Neural progenitor cell (in vitro differentiated cells): ENCODE measurements around the gene E4F1. TPM values are rescaled to one million over a fixed set of nuclear protein-coding genes. Genes with fewer than 3 reads are reported as not detected.

Experiments used
- DNase-seq: peaks from one replicate; pipeline ENCODE4 v3.0.0-alpha.2; 2016; ENCODE audit warnings: low spot score
- H2AFZ ChIP-seq: fragments of 200-600 bp; sonication (generic); replicated peaks from 2 replicates; pipeline ENCODE4 v1.6.1; 2016; ENCODE audit warnings: antibody characterized with exemption
- H3F3A ChIP-seq: fragments of 200-600 bp; sonication (generic); 2 replicates; pipeline ENCODE4 v1.6.1; 2016; ENCODE audit warnings: antibody characterized with exemption, low read depth
- H3K27ac ChIP-seq: fragments of 200-600 bp; sonication (generic); 2 replicates; pipeline ENCODE4 v1.5.1; 2016; ENCODE audit warnings: mild to moderate bottlenecking
- H3K27me3 ChIP-seq: fragments of 200-600 bp; sonication (generic); 2 replicates; pipeline ENCODE4 v1.6.1; 2016; ENCODE audit warnings: mild to moderate bottlenecking, moderate library complexity
- H3K36me3 ChIP-seq: fragments of 200-600 bp; sonication (generic); 2 replicates; pipeline ENCODE4 v1.5.1; 2016
- H3K4me1 ChIP-seq: fragments of 200-600 bp; sonication (generic); 2 replicates; pipeline ENCODE4 v1.6.1; 2016; ENCODE audit warnings: mixed run types
- H3K4me2 ChIP-seq: fragments of 200-600 bp; sonication (generic); 2 replicates; pipeline ENCODE4 v1.6.1; 2016
- H3K4me3 ChIP-seq: fragments of 200-600 bp; sonication (generic); 2 replicates; pipeline ENCODE4 v1.5.1; 2016
- H3K79me2 ChIP-seq: fragments of 200-600 bp; sonication (generic); 2 replicates; pipeline ENCODE4 v1.6.1; 2016; ENCODE audit warnings: low read depth
- H3K9ac ChIP-seq: fragments of 200-600 bp; sonication (generic); 2 replicates; pipeline ENCODE4 v1.6.1; 2016
- H3K9me3 ChIP-seq: fragments of 200-600 bp; sonication (generic); 2 replicates; pipeline ENCODE4 v1.5.1; 2016; ENCODE audit warnings: low read depth
- H4K20me1 ChIP-seq: fragments of 200-600 bp; sonication (generic); 2 replicates; pipeline ENCODE4 v1.6.1; 2016; ENCODE audit warnings: low read depth
- H3K27ac Mint-ChIP-seq: 3 replicates; pipeline ENCODE4 v1.8.0; 2021; ENCODE audit warnings: mixed read lengths
- H3K27me3 Mint-ChIP-seq: 2 replicates; pipeline ENCODE4 v1.8.0; 2022; ENCODE audit warnings: low read depth, mild to moderate bottlenecking, inconsistent platforms, moderate library complexity, mixed read lengths; ENCODE audit not compliant: insufficient read depth
- H3K36me3 Mint-ChIP-seq: 3 replicates; pipeline ENCODE4 v1.8.0; 2021; ENCODE audit warnings: mixed read lengths
- H3K4me1 Mint-ChIP-seq: 3 replicates; pipeline ENCODE4 v1.8.0; 2021; ENCODE audit warnings: mixed read lengths
- H3K4me3 Mint-ChIP-seq: 3 replicates; pipeline ENCODE4 v1.8.0; 2021; ENCODE audit warnings: mild to moderate bottlenecking, moderate library complexity, mixed read lengths
- H3K9me3 Mint-ChIP-seq: 3 replicates; pipeline ENCODE4 v1.8.0; 2020; ENCODE audit warnings: mixed read lengths
- EZH2 ChIP-seq: fragments of 200-600 bp; sonication (generic); IDR thresholded peaks from 2 replicates; pipeline ENCODE4 v1.6.1; 2017; ENCODE audit warnings: antibody characterized with exemption, mild to moderate bottlenecking, moderate library complexity
- EZH2phosphoT487 ChIP-seq: fragments of 200-600 bp; sonication (generic); IDR thresholded peaks from 2 replicates; pipeline ENCODE4 v1.6.1; 2017; ENCODE audit warnings: antibody characterized with exemption
- total RNA-seq: library from RNA; depleted of rRNA; stranded (reverse); fragments of >200 nt; gene quantifications from 2 replicates; pipeline ENCODE4 v1.2.3, GENCODE V29; 2015; ENCODE audit warnings: low replicate concordance
- TF ChIP-seq, protein P1 (sequence below): fragments of 200-600 bp; sonication (generic); IDR thresholded peaks from 2 replicates; pipeline ENCODE4 v1.5.1; 2017; ENCODE audit warnings: antibody characterized with exemption, mild to moderate bottlenecking

E4F1 gene
- total RNA-seq, 1 donor from 2014 or later, result 7.4 TPM

DNA sequence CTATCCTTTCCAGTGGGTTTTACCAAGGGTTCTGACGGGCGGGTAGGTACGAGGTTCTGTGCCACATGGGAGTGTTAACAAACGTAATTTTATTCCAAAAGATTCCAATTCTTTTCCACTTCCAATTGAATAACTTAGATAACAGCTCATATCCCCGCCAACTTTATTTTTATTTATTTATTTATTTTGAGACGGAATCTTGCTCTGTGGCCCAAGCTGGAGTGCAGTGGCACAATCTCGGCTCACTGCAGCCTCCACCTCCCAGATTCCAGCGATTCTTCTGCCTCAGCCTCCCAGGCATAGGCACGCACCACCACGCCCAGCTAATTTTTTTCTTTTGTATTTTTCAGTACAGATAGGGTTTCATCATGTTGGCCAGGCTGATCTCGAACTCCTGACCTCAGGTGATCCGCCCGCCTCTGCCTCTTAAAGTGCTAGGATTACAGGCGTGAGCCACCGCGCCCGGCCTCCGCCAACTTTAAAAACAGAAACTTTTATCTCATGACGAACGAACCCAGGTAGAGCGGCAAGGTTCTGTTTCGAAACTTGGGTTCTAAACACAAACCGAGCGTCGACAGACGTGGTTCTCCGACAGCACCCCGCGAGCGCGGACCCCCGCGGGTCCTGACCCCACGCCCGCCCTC lies 27.4 kb downstream of the E4F1 start:
- Mint-ChIP-seq H3K36me3 (peaks cover 15% of the 10 kb centered on the region), H3K4me1 (peaks cover 9% of the 10 kb centered on the region), H3K27ac (peak overlapping the region; percentile 51), H3K27me3 (peaks cover 2% of the 10 kb centered on the region), H3K9me3 (no peaks in the 10 kb centered on the region), H3K4me3 (peak overlapping the region; percentile 92)
- Histone ChIP-seq H3K4me2 (peak overlapping the region; percentile 79), H3K27me3 (no peaks in the 10 kb centered on the region), H4K20me1 (peaks cover 34% of the 10 kb centered on the region), H3K27ac (no peak overlapping the region), H3K9ac (peak overlapping the region; percentile 53), H3K4me3 (peak overlapping the region; percentile 69), H3F3A (peaks cover 42% of the 10 kb centered on the region), H3K36me3 (no peaks in the 10 kb centered on the region), H3K79me2 (peaks cover 42% of the 10 kb centered on the region), H3K9me3 (no peaks in the 10 kb centered on the region), H2AFZ (peak overlapping the region; percentile 56), H3K4me1 (peaks cover 9% of the 10 kb centered on the region)
- no peak for DNase-seq
- TF ChIP-seq, protein P1, sequence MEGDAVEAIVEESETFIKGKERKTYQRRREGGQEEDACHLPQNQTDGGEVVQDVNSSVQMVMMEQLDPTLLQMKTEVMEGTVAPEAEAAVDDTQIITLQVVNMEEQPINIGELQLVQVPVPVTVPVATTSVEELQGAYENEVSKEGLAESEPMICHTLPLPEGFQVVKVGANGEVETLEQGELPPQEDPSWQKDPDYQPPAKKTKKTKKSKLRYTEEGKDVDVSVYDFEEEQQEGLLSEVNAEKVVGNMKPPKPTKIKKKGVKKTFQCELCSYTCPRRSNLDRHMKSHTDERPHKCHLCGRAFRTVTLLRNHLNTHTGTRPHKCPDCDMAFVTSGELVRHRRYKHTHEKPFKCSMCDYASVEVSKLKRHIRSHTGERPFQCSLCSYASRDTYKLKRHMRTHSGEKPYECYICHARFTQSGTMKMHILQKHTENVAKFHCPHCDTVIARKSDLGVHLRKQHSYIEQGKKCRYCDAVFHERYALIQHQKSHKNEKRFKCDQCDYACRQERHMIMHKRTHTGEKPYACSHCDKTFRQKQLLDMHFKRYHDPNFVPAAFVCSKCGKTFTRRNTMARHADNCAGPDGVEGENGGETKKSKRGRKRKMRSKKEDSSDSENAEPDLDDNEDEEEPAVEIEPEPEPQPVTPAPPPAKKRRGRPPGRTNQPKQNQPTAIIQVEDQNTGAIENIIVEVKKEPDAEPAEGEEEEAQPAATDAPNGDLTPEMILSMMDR, result no peak
- TF ChIP-seq EZH2 (no peak), EZH2phosphoT487 (no peak)

DNA sequence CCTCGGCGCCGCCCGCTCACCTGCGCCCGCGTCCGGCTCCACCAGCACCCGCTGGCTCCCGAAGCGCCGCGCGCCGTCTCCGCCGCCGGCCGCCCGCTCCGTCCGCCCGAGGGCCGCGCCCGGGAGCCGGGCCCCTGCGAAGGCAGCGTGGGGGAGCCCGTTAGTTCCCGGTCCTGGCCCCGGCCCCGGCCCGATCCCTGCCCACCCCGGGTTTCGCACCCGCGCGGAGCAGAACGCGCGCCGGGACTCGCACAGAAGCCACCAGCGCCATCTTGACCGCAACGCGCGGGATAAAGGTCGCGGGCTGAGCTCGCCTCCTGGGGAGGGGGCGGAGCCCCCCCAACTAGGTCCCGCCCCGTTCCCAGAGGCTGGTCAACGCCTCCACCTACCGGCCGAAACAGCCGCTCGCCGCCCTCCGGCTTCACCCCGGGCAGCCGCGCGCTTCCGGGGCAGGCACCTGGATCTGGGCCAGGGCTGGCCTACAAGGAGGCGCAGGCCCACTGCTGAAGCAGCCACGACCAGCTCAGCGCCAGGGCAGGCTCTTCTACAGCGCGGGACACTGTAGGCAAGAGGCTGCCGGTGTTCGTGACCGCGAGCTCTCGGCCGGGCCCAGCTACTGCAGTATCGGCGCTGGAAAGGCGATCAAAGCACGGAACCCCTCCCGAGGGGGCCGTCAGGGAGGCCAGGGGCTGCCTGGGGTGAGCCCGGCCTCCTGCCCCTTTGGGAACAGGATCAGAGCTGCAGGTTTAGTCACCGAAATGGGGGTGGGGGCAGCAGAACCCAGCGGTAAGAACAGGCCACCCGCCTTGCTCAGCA lies 28.1 kb downstream of the E4F1 start, which contains the start of gene ECI1:
Gene ECI1 (minus strand): TSS at position 292 of the 816 bp plus-strand sequence. CDS start 21 bp downstream, at position 271.
- peak; percentile 96 for DNase-seq
- peak within 1 kb of the TSS; percentile 56 for H2AFZ ChIP-seq

DNA sequence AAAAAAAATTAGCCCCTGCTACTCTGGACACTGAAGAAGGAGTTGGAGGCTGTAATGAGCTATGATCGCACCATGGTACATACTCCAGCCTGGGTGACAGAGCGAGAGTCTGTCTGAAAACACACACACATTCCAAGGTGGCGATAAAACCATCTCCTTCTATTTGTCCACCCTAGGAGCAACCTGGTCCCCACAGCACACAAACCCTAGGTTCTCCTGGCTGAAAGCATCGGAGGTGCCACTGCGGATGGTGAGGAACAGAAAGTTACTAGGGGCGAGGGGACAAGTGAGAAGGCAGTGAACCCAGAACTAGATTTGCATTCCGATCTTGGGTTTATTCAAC lies 29.4 kb downstream of the E4F1 start:
- Histone ChIP-seq H3K9me3 (no peaks in the 10 kb centered on the region), H3K79me2 (peaks cover 49% of the 10 kb centered on the region), H3F3A (peaks cover 49% of the 10 kb centered on the region), H3K4me2 (no peak overlapping the region), H3K27ac (no peak overlapping the region), H2AFZ (no peak overlapping the region), H3K4me3 (no peak overlapping the region), H3K27me3 (no peaks in the 10 kb centered on the region), H3K9ac (no peak overlapping the region), H4K20me1 (peaks cover 43% of the 10 kb centered on the region), H3K36me3 (no peaks in the 10 kb centered on the region), H3K4me1 (peaks cover 9% of the 10 kb centered on the region)
- H3K4me3 Mint-ChIP-seq, result peak overlapping the region; percentile 59
- H3K36me3 Mint-ChIP-seq, result peaks cover 22% of the 10 kb centered on the region
- no peak overlapping the region for H3K27ac Mint-ChIP-seq
- DNase-seq, result no peak
- no peaks in the 10 kb centered on the region for H3K9me3 Mint-ChIP-seq
- H3K4me1 Mint-ChIP-seq, result peaks cover 9% of the 10 kb centered on the region
- TF ChIP-seq EZH2 (no peak), EZH2phosphoT487 (no peak)
- TF ChIP-seq, protein P1, result no peak
- H3K27me3 Mint-ChIP-seq, result peaks cover 9% of the 10 kb centered on the region

More for the DNA sequence above, 28.1 kb downstream of the E4F1 start, which contains the start of gene ECI1:
- TF ChIP-seq EZH2phosphoT487 (no peak), EZH2 (no peak)
- TF ChIP-seq, protein P1, result peak; percentile 67
- Histone ChIP-seq H3K4me3 (peak within 1 kb of the TSS; percentile 69), H3K27me3 (no peaks in the 10 kb centered on the region), H3K79me2 (peaks cover 45% of the 10 kb centered on the region), H3K9me3 (no peaks in the 10 kb centered on the region), H3K36me3 (no peaks in the 10 kb centered on the region), H4K20me1 (peaks cover 37% of the 10 kb centered on the region), H3F3A (peaks cover 49% of the 10 kb centered on the region), H3K4me2 (peak within 1 kb of the TSS; percentile 79), H3K27ac (peak within 1 kb of the TSS; percentile 83), H3K9ac (peak within 1 kb of the TSS; percentile 53), H3K4me1 (peaks cover 9% of the 10 kb centered on the region)
- Mint-ChIP-seq H3K36me3 (peaks cover 17% of the 10 kb centered on the region), H3K9me3 (no peaks in the 10 kb centered on the region), H3K27me3 (peaks cover 3% of the 10 kb centered on the region), H3K4me3 (peak within 1 kb of the TSS; percentile 92), H3K4me1 (peaks cover 9% of the 10 kb centered on the region), H3K27ac (peak within 1 kb of the TSS; percentile 51)
